GM12864 (cell line): ENCODE results near the gene ZNF710.
A peak's percentile ranks its signal among the peaks of the same experiment; 100 is the strongest.

ENCODE experiments used
- DNase-seq: peaks from one replicate; pipeline ENCODE4 v3.0.0-alpha.2; 2011; ENCODE audit warnings: low read depth
- H3K4me3 ChIP-seq: 2 replicates; pipeline ENCODE4 v1.5.1; 2011; ENCODE audit warnings: mild to moderate bottlenecking, low read depth, low read length, control low read depth
- TF ChIP-seq, protein P1 (sequence below): IDR thresholded peaks from 2 replicates; pipeline ENCODE4 v1.5.1; 2011; ENCODE audit warnings: low read depth, mild to moderate bottlenecking, moderate library complexity, low read length, control low read depth, inconsistent platforms; ENCODE audit errors: missing control alignments

Gene ZNF710

DNA sequence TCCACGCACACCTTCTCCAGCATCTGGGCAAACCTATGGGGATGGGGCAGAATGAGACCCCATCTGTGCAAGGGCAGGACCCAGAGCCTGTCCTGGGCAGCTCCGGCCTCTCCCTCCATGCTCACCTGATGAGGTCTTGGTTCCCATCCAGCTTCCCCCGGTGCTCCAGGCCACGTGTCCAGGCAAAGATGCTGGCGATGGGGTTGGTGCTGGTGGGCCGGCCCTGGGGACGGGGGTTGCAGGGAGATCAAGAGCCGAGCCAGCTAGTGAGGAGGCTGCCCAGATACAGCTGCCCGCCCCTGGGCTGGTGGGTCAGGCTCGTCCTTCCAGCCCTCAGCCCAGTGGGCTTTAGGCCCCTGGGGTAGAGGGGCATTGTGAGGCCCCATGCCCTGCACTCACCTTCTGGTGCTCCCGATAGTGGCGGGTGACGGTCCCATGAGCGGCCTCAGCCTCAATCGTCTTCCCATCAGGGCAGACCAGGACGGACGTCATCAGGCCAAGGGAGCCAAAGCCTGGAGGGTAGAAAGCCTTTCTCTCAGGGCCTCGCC lies 83.8 kb downstream of the ZNF710 start:
- TF ChIP-seq, protein P1, sequence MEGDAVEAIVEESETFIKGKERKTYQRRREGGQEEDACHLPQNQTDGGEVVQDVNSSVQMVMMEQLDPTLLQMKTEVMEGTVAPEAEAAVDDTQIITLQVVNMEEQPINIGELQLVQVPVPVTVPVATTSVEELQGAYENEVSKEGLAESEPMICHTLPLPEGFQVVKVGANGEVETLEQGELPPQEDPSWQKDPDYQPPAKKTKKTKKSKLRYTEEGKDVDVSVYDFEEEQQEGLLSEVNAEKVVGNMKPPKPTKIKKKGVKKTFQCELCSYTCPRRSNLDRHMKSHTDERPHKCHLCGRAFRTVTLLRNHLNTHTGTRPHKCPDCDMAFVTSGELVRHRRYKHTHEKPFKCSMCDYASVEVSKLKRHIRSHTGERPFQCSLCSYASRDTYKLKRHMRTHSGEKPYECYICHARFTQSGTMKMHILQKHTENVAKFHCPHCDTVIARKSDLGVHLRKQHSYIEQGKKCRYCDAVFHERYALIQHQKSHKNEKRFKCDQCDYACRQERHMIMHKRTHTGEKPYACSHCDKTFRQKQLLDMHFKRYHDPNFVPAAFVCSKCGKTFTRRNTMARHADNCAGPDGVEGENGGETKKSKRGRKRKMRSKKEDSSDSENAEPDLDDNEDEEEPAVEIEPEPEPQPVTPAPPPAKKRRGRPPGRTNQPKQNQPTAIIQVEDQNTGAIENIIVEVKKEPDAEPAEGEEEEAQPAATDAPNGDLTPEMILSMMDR = no peak
- no peak for DNase-seq
- H3K4me3 ChIP-seq = no peak overlapping the region

- no peak for DNase-seq
- TF ChIP-seq, protein P1 = no peak
- no peak overlapping the region for H3K4me3 ChIP-seq
Measured at GRCh38 chr15:90085565-90085964, 84.4 kb downstream of the ZNF710 start.

DNA sequence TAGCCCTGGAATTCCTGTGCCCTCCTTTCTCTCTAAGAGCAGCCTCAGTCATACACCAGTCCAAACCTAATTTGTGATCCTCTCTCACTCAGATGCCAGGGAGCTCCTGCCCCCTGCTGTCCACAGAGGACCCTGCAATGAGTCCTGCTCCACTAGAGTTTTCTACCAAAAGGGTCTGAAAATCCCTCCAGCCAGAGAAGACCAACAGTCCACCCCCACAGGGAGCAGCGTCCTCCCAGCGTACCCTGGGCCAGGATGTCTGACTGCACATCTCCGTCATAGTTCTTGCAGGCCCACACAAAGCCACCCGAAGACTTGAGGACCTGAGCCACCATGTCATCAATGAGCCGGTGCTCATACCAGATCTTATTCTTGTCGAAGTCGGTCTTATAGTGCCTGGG lies 85.7 kb downstream of the ZNF710 start:
- no peak overlapping the region for H3K4me3 ChIP-seq
- TF ChIP-seq, protein P1 = peak; percentile 87
- no peak for DNase-seq

- no peak for DNase-seq
- TF ChIP-seq, protein P1 = peak; percentile 26
- H3K4me3 ChIP-seq = no peak overlapping the region
Measured at GRCh38 chr15:90087454-90088154, 86.5 kb downstream of the ZNF710 start.

DNA sequence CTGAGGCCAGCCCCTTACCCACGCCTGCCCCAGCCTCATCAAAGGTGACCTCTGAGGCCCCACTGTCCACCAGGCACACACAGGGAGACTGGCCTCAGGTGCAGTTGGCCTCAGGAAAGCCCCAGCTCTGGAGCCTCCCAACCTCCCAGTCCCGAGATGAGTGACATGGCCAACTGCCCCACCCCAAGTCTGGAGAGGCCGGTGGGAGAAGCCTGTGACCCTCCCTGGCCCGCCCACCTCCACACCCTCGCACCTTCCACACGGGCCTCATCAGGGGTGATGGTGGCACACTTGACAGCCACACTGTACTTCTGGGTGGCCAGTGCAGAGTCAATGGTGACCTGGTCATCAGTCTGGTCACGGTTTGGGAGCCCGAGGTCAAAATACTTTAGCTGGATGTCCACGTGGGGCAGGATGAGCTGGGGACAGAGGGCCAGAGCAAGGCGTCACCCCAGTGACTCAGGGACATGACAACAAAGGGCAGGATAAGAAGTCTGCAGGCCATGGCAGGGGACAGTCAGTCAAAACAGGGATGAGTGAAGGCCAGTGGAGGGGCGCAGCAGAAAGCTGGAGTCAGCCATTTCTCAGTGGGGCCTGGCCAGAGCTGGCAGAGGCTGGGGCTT lies 89.2 kb downstream of the ZNF710 start:
- DNase-seq = no peak
- H3K4me3 ChIP-seq = no peak overlapping the region
- TF ChIP-seq, protein P1 = no peak

GRCh38 chr15:90091156-90091931 lies 90.2 kb downstream of the ZNF710 start:
- no peak for DNase-seq
- TF ChIP-seq, protein P1 = no peak
- no peak overlapping the region for H3K4me3 ChIP-seq
